Upper lobe of left lung (tissue), 4 donors: Measurements from ENCODE around the gene PRKCA.

Experiments
- CTCF ChIP-seq, 6 experiments: fragments of 450-650 bp in 4 of 6; fragments of 200-600 bp in 2 of 6; sonication (generic) in 2 of 6; IDR thresholded peaks; one replicate each; pipeline ENCODE4 v1.5.1; 2016 to 2019; ENCODE audit warnings: antibody characterized with exemption in 6 of 6
- POLR2AphosphoS5 ChIP-seq, 2 donors: sonication (generic); formaldehyde crosslinking; IDR thresholded peaks; one replicate each; pipeline ENCODE4 v1.5.1; 2017; ENCODE audit warnings: antibody characterized with exemption in 2 of 2

GRCh38 chr17:66455060-66455459, 152.6 kb downstream of the PRKCA start:
- TF ChIP-seq POLR2AphosphoS5 (IDR thresholded peaks at IDR 0.05) = no peak
- TF ChIP-seq CTCF (IDR thresholded peaks at IDR 0.05) = no peak
